HG02981 (cell line): ENCODE data around the gene ZBP1.
A peak's percentile ranks its signal among the peaks of the same experiment; 100 is the strongest.

Source experiments
- ATAC-seq: cut with Tn5 transposase; IDR thresholded peaks from one replicate; pipeline ENCODE4 v1.9.1; 2021; ENCODE audit warnings: mild to moderate bottlenecking, moderate library complexity; ENCODE audit not compliant: unreplicated experiment

Gene ZBP1

GRCh38 chr20:57658833-57659516, 38.7 kb upstream of the ZBP1 start:
- ATAC-seq: no peak

- no peak for ATAC-seq
Observed at GRCh38 chr20:57658447-57658832, 38.2 kb upstream of the ZBP1 start.

- no peak for ATAC-seq
Observed at GRCh38 chr20:57657535-57658446, 37.6 kb upstream of the ZBP1 start.

- ATAC-seq: no peak
Observed at GRCh38 chr20:57656821-57657534, 36.8 kb upstream of the ZBP1 start.

GRCh38 chr20:57656252-57656820, 36.1 kb upstream of the ZBP1 start:
- ATAC-seq: no peak

- no peak for ATAC-seq
Observed at GRCh38 chr20:57655809-57656155, 35.6 kb upstream of the ZBP1 start.

- no peak for ATAC-seq
Observed at GRCh38 chr20:57654998-57655808, 35.0 kb upstream of the ZBP1 start.

GRCh38 chr20:57654363-57654997, 34.3 kb upstream of the ZBP1 start:
- ATAC-seq: peak; percentile 73

- ATAC-seq: no peak
Observed at GRCh38 chr20:57653910-57654309, 33.7 kb upstream of the ZBP1 start.

- no peak for ATAC-seq
Observed at GRCh38 chr20:57653546-57653900, 33.3 kb upstream of the ZBP1 start.

GRCh38 chr20:57652606-57653545, 32.6 kb upstream of the ZBP1 start:
- no peak for ATAC-seq

GRCh38 chr20:57651881-57652605, 31.8 kb upstream of the ZBP1 start:
- ATAC-seq: no peak

- ATAC-seq: no peak
Observed at GRCh38 chr20:57650756-57651483, 30.7 kb upstream of the ZBP1 start.

- ATAC-seq: no peak
Observed at GRCh38 chr20:57650266-57650665, 30.0 kb upstream of the ZBP1 start.

- no peak for ATAC-seq
Observed at GRCh38 chr20:57649617-57650015, 29.4 kb upstream of the ZBP1 start.

- no peak for ATAC-seq
Observed at GRCh38 chr20:57648878-57649616, 28.8 kb upstream of the ZBP1 start.
